SK-N-SH (cell line): ENCODE measurements around the gene DYRK1A.

Experiments used
- CTCF ChIP-seq: fragments of 200-600 bp; sonication (generic); IDR thresholded peaks from 2 replicates; pipeline ENCODE4 v1.6.1; 2017; ENCODE audit warnings: antibody characterized with exemption, mild to moderate bottlenecking, moderate library complexity
- ELF1 ChIP-seq: IDR thresholded peaks from 2 replicates; pipeline ENCODE4 v1.4.0; 2012
- EP300 ChIP-seq, 2 experiments: IDR thresholded peaks; 2 replicates each; pipeline versions ENCODE4 v1.4.0 to v1.6.1; 2012; ENCODE audit warnings: borderline replicate concordance in 1 of 2, low read depth in 1 of 2, low read length in 1 of 2
- EZH2phosphoT487 ChIP-seq: fragments of 200-600 bp; sonication (generic); IDR thresholded peaks from 2 replicates; pipeline ENCODE4 v1.6.1; 2017; ENCODE audit warnings: low read depth, mixed run types, mild to moderate bottlenecking, antibody characterized with exemption, moderate library complexity, borderline replicate concordance
- GATA2 ChIP-seq: sonication (generic); formaldehyde crosslinking; IDR thresholded peaks from 2 replicates; pipeline ENCODE4 v1.5.0; 2020; ENCODE audit warnings: mild to moderate bottlenecking, missing genetic modification reagents
- NFIC ChIP-seq: IDR thresholded peaks from 2 replicates; pipeline ENCODE4 v1.4.0; 2012; ENCODE audit warnings: borderline replicate concordance
- RAD21 ChIP-seq: IDR thresholded peaks from 2 replicates; pipeline ENCODE4 v1.6.1; 2012; ENCODE audit warnings: mild to moderate bottlenecking, low read length
- SMC3 ChIP-seq: IDR thresholded peaks from 2 replicates; pipeline ENCODE4 v1.6.1; 2012; ENCODE audit warnings: low read depth, low read length, improper control_type of control experiment
- TEAD4 ChIP-seq: IDR thresholded peaks from 2 replicates; pipeline ENCODE4 v1.4.0; 2012; ENCODE audit warnings: mild to moderate bottlenecking, borderline replicate concordance; ENCODE audit not compliant: insufficient read depth
- USF2 ChIP-seq: fragments of 150-350 bp; IDR thresholded peaks from 2 replicates; pipeline ENCODE4 v1.6.1; 2017; ENCODE audit warnings: antibody characterized with exemption, low read length, low read depth, borderline replicate concordance
- YY1 ChIP-seq: IDR thresholded peaks from 2 replicates; pipeline ENCODE4 v1.4.0; 2012; ENCODE audit warnings: low read depth, mild to moderate bottlenecking

- TF ChIP-seq RAD21 (no peak), NFIC (no peak), SMC3 (no peak), CTCF (no peak), ELF1 (no peak), EP300 (IDR thresholded peaks at IDR 0.05; ENCODE audit: borderline replicate concordance in 1 of 2, low read depth in 1 of 2, low read length in 1 of 2) (no peak), TEAD4 (no peak), EZH2phosphoT487 (no peak), USF2 (no peak), YY1 (no peak), GATA2 (no peak)
Measured at GRCh38 chr21:37568415-37568814, 201.8 kb downstream of the DYRK1A start.
